HL-60/S4 (cell line): ENCODE data around the gene ITGB4.

Experiments used
- in situ Hi-C: fragments of 300-500 bp; cut with MboI; formaldehyde crosslinking; loops from 2 replicates; pipeline ENCODE4 v1.14.3; 2022; ENCODE audit warnings: low sequenced_read_pairs

The ITGB4 gene

DNA sequence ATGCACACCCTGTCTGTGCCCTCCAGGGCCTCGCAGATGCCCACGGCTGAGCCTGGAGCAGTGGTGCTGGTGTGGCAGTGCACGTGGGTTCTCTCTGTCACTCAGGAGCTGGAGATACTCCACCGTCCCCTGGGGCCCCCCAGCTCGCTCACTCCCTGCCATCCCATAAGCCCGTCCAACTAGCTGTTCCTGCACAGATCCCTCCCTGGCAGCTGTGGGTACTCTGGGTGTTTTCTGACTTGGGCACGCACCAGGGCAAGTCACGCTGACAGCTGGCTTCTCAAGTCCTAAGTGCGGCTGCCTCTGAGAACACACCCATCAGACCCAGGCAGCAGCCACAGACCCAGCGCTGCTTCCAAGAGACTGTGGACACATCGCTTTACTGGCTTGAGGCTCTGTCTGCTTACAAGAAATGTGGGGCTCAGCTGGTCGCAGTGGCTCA, 25.4 kb upstream of the ITGB4 start:
- in situ Hi-C loops, result no loop called here

DNA sequence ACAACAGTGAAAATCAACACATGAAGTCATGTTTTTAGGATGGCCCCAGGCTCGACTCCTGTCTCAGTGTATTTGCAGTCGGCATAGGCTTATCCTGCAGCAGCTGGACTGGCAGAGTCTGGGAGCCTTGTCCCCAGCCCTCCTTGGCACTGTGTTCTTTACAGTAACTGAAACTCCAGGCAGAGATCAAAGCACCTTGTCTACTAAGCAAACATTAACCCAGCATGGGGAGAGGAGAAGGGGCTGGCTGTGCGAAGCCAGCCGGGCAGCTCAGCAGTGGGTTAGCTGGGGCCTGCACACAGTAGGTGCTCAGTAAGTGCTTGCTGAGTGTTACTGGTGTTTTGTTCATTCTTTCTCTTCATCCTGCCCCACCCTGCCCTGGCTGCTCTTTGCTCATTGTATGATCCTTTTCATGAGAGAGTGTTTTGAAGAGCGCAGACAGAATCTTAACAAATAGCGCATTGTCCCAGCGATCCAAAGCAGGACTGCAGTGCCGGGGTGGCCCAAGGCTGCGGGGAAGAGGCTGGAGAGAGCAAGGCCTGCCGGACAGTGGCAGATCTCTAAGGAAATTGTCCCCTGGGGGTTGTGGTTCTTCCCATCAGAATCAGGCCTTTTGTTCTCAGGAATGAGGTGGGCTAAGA, 23.5 kb upstream of the ITGB4 start:
- in situ Hi-C loops, result no loop called here

DNA sequence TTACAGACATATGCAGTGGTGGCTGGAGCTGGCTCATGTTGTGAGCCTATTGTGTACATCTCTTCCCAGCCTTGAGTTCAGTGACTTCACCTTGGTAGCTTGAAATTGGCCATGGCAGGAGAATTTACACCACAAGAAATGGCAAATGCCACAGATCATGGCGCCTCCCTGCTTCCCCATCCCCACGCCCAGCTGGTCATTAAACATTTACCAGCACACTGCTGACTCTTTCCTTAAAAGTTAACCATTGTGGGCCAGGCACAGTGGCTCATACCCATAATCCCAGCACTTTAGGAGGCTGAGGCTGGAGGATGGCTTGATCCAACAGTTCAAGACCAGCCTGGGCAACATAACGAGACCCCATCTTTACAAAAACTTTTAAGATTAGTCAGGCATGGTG, 22.6 kb upstream of the ITGB4 start:
- in situ Hi-C loops, result no loop called here

DNA sequence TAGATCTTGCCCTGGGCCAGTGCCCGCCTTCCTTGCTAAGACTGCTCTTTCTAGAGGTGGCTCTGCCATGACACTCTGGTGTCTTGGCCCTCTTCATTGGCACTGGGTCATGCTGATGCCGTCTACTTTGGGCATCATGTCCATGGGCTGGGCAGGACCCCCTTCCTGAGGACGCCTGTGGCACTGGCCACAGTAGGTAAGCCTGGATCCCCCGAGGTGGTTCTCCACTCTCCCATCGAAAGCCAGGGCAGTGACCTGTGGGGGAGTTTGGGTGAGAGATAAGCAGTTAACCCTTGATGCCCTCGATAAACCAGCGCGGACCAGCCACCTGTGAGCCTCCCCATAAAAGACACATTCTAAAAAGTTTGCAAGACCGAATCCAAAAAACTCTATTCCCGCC, 20.0 kb upstream of the ITGB4 start:
- in situ Hi-C loops, result no loop called here

DNA sequence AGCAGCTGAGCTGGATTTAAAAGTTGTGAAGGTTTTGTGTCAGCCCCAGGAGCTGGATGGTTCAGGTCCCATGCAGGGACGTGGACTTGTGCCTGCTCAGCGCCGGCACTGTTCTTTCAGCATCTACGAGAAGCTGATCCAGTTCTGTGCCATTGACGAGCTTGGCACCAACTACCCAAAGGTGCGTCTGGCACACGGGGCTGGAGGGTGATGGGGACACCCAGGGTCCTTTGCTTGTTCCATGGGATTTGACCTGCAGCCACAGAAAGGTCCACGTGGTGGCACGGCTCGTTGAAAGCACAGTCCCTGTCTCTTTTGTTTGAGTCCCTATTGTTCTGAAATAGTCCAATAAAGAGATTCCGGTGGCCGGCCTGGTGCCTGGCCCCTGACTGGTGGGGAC, 18.1 kb upstream of the ITGB4 start:
- in situ Hi-C loops, result no loop called here

DNA sequence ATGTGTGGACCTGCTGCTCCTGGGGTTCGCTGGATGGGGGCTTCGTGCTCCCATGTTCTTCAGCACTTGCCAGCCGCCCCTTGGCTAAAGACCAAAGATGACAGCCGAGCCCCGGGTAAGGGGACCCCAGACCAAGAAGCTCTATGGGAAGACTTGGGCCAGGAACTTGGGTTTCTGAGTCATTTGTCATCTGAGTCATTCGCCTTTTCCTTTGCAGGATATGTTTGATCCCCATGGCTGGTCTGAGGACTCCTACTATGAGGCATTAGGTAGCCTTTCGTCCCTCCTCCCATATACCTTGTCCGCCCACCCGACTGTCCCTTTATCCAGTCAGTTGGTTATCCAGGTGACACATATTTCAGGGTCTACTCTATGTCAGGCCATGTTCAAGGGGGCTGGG, 17.7 kb upstream of the ITGB4 start:
- in situ Hi-C loops, result no loop called here

GRCh38 chr17:75704963-75705875, 16.0 kb upstream of the ITGB4 start:
- in situ Hi-C loops, result no loop called here

DNA sequence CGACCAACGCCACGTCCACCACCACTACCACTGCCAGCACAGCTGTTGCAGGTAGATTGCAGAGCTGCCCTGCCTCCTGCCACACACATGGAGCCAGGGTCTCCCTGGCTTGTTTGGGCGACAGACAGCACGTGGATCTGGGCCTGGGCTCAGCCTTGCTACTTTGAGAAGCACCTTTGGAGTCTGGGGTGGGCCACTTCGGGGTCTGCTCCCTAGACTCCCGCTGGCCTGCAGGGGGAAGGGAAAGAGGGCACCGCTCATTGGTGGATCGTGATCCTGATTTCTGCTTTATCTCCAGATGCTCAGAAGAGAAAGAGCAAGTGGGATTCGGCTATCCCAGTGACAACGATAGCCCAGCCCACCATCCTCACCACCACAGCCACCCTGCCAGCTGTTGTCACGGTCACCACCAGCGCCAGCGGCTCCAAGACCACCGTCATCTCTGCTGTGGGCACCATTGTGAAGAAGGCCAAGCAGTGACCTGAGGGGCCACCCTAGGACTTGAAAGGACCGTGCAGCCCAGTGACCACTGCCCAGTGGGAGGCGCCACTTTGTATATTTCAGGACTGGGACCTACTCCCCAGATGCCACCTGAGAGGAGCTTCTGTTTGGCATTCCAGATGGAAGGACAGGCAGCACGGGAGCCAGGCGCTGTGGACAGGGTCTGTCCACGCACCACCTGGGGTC, 15.1 kb upstream of the ITGB4 start:
- in situ Hi-C loops, result no loop called here

DNA sequence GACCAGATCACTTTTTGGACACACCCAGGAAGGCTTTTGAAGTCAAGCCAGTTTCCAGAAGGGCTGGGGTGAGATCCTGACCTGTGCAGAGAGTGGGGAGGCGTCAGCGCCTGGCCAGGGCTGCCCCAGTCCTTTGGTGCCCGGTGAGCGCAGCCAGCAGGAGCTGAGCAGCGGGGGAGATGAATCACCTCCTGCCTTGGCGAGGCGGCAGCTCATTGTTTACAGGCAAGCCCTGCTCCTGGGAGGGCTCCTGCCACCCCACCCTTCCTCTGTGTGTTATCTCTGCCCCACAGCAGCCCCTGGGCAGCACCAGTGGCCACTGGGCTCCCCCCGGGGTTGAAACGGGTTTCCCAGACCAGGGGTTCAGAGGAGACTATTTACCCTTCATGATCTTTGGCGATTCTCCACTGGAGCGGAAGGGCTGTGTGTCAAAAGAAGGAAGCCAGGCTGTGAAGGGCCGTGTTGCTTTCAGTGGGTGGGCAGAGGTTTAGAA, 14.1 kb upstream of the ITGB4 start:
- in situ Hi-C loops, result no loop called here

DNA sequence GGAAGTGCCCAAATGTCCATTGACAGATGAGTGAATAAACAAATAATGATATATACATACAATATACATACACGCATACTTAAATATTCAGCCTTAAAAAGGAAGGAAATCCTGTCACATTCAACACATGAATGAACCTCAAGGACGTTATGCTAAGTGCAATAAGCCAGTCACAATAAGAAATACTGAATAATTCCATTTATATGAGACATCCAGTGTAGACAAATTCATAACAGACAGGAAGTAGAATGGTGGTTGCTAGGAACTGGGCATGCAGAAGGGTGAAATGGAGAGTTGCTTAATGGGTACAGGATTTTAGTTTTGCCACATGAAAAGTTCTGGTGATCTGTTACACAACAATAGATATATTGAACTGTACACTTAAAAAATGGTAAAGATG, 8.8 kb upstream of the ITGB4 start:
- in situ Hi-C loops, result no loop called here

GRCh38 chr17:75719732-75720131, 1.5 kb upstream of the ITGB4 start:
- in situ Hi-C loops, result no loop called here

DNA sequence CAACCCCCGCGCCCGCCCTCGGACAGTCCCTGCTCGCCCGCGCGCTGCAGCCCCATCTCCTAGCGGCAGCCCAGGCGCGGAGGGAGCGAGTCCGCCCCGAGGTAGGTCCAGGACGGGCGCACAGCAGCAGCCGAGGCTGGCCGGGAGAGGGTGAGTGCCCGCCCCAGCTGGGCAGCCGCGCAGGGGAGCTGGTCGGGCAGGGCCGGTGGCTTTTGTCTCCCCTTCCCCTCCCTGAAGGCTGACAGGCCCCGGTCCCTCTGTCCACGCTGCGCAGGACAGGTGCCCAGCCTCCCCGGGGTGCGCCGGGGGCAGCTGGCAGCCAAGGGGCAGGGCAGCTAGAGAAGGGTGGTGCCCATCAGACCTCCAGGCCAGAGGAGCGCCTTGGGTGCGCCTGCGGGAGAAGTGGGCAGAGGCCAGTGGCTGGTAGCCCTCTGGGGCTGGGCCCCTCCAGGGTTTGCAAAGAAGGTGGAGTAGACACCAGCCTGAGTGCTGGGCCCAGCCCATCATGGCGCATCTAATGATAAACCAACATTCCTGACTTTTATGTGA, 278 bp downstream of the ITGB4 start:
- in situ Hi-C loops, result no loop called here

- in situ Hi-C loops, result no loop called here
Observed at GRCh38 chr17:75722076-75722475, 817 bp downstream of the ITGB4 start.

GRCh38 chr17:75722542-75723095, 1.4 kb downstream of the ITGB4 start:
- in situ Hi-C loops, result no loop called here

GRCh38 chr17:75723171-75723930, 2.1 kb downstream of the ITGB4 start:
- in situ Hi-C loops, result no loop called here

GRCh38 chr17:75724016-75725003, 3.1 kb downstream of the ITGB4 start:
- in situ Hi-C loops, result no loop called here

DNA sequence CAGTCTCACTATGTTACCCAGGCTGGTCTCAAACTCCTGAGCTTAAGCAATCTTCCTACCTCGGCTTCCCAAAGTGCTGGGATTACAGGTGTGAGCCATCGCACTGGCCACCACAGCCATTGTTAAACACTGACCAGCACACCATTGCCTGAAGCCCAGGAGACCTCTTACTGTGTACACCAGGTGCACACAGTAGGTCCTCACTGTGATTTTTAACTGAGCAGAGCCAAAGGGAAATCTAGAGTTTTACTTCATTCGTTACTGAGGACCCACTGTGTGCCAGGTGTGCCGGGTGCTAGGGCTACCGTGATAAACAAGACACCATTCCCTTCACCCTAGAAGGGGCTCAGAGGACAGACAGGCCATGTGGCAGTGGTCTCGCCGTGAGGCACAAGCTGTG, 4.2 kb downstream of the ITGB4 start:
- in situ Hi-C loops, result no loop called here

- in situ Hi-C loops, result no loop called here
Observed at GRCh38 chr17:75727391-75727790, 6.1 kb downstream of the ITGB4 start.

GRCh38 chr17:75729351-75729750, 8.1 kb downstream of the ITGB4 start:
- in situ Hi-C loops, result no loop called here
